Measurements from ENCODE around the gene GPBP1.

The GPBP1 gene

DNA sequence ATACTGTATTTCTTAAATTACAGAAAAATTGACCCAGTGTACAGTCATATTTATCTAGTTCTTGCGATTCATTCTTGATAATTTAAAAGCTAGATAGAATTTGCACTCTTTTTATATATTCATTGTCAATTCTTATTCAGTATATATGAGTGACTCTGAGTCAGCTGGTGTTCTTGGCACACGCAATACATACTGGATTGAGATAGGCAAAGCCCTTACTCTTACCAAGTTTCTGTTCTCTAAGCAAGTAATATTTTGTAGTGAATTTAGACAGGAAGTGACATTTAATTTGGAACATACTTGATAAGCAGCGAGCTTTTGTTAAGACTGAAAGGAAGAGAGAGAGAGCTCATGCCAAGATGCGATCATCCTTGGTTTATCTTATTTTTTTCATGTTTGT lies 57.7 kb downstream of the GPBP1 start:
- H3K27me3 ChIP-seq (ENCODE audit: insufficient read depth, low read length) = no peaks in the 10 kb centered on the region
- H2AFZ ChIP-seq (ENCODE audit: low read length) = no peak overlapping the region
- no peaks in the 10 kb centered on the region for H4K20me1 ChIP-seq (ENCODE audit: insufficient read depth, low read length)
- no peaks in the 10 kb centered on the region for H3F3A ChIP-seq (ENCODE audit: insufficient read depth, low read length)
- no peaks in the 10 kb centered on the region for H3K9me3 ChIP-seq (ENCODE audit: low read length)
- H3K4me3 ChIP-seq (ENCODE audit: low read depth, low read length, poor library complexity, severe bottlenecking) = no peak overlapping the region
- H3K4me2 ChIP-seq (ENCODE audit: low read length) = no peak overlapping the region
- H3K9me2 ChIP-seq (ENCODE audit: low read depth, low read length) = no peaks in the 10 kb centered on the region
- TF ChIP-seq, protein P1, sequence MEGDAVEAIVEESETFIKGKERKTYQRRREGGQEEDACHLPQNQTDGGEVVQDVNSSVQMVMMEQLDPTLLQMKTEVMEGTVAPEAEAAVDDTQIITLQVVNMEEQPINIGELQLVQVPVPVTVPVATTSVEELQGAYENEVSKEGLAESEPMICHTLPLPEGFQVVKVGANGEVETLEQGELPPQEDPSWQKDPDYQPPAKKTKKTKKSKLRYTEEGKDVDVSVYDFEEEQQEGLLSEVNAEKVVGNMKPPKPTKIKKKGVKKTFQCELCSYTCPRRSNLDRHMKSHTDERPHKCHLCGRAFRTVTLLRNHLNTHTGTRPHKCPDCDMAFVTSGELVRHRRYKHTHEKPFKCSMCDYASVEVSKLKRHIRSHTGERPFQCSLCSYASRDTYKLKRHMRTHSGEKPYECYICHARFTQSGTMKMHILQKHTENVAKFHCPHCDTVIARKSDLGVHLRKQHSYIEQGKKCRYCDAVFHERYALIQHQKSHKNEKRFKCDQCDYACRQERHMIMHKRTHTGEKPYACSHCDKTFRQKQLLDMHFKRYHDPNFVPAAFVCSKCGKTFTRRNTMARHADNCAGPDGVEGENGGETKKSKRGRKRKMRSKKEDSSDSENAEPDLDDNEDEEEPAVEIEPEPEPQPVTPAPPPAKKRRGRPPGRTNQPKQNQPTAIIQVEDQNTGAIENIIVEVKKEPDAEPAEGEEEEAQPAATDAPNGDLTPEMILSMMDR (IDR thresholded peaks at IDR 0.05; ENCODE audit: low read length) = no peak
- no peak for TF ChIP-seq EZH2 (IDR thresholded peaks at IDR 0.05; ENCODE audit: borderline replicate concordance, low read length)
- H3K36me3 ChIP-seq (ENCODE audit: insufficient read depth, low read length) = peaks cover 77% of the 10 kb centered on the region
- H3K4me1 ChIP-seq (ENCODE audit: insufficient read depth, low read length, severe bottlenecking) = no peaks in the 10 kb centered on the region
- peaks cover 28% of the 10 kb centered on the region for H3K79me2 ChIP-seq (ENCODE audit: insufficient read depth, low read length)
- H3K27ac ChIP-seq (ENCODE audit: low read depth, low read length, poor library complexity, severe bottlenecking) = no peak overlapping the region
- no peak overlapping the region for H3K9ac ChIP-seq (ENCODE audit: low read length)

DNA sequence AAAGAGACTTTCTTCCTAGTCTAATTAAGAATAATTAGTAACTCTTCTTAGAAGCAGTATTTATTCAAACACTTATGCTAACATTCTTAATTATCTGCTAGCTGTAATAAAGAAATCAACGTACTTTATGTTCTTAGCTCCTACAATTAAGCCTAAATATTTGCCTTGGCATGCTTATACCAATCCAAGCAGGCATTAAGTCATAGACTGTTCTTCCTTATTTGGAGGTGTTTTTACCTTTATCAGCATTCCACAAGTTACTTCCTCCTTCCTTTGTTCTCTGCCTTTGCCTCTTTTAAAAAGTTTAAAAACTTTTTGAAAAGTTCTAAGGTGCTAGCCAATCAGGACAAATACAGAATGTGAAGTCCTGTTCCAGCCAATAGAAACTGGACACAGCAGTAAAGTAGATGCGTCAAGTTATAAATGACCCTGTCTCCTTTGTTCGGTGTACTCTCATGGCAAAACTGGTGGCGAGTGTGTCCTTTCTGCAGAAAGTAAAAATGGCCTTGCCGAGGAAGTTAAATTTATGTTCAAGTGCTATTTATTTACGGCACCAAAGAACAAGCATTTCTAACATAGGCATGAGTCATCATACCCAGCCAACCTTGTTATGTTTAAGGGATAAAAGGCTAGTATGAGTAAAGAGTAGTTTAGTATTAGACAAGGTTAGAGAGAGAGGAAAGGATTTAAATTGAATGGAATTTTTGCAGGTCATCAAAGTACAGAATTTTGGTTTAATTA lies 58.6 kb downstream of the GPBP1 start:
- no peak overlapping the region for H2AFZ ChIP-seq (ENCODE audit: low read length)

DNA sequence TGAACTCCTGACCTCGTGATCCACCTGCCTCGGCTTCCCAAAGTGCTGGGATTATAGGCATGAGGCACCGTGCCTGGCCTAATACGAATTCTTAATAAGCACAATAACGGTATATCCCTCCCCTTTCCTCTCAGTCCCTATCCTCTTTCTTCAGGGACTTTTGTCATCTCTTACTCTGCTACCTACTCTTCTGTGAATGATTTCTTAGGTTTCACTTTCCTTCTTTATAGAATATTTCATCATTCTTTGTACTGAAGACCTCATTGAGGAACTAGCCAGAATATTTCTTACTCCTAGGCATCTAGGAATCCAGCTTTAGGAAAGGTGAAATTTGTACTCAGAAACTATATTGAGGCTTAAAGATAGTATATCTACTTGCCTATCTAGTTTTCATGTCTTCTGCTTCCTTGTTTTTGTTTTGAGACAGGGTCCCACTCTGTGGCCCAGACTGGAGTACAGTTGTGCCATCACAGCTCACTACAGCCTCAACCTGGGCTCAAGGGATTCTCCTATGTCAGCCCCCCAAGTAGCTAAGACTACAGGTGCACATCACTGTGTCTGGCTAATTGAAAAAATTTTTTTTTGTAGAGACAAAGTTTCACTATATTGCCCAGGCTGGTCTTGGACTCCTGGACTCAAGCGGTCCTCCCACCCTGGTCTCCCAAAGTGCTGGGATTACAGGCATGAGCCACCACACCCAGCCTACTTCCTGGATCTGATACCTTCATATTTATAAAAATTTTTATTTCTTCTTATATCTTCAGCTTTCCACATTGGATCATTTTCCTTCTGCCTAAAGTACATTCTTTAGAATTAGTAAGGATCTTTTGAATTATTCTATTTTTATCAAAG lies 69.7 kb downstream of the GPBP1 start:
- TF ChIP-seq, protein P1 (IDR thresholded peaks at IDR 0.05; ENCODE audit: low read length) = no peak
- TF ChIP-seq EZH2 (IDR thresholded peaks at IDR 0.05; ENCODE audit: borderline replicate concordance, low read length) = no peak
- no peak overlapping the region for H3K4me3 ChIP-seq (ENCODE audit: low read depth, low read length, poor library complexity, severe bottlenecking)
- H3K27me3 ChIP-seq (ENCODE audit: insufficient read depth, low read length) = no peaks in the 10 kb centered on the region
- H4K20me1 ChIP-seq (ENCODE audit: insufficient read depth, low read length) = no peaks in the 10 kb centered on the region
- no peaks in the 10 kb centered on the region for H3K79me2 ChIP-seq (ENCODE audit: insufficient read depth, low read length)
- no peak overlapping the region for H3K9ac ChIP-seq (ENCODE audit: low read length)
- H3F3A ChIP-seq (ENCODE audit: insufficient read depth, low read length) = no peaks in the 10 kb centered on the region
- no peaks in the 10 kb centered on the region for H3K9me2 ChIP-seq (ENCODE audit: low read depth, low read length)
- no peak overlapping the region for H2AFZ ChIP-seq (ENCODE audit: low read length)
- H3K36me3 ChIP-seq (ENCODE audit: insufficient read depth, low read length) = peaks cover 53% of the 10 kb centered on the region
- H3K4me2 ChIP-seq (ENCODE audit: low read length) = no peak overlapping the region
- no peaks in the 10 kb centered on the region for H3K4me1 ChIP-seq (ENCODE audit: insufficient read depth, low read length, severe bottlenecking)
- H3K9me3 ChIP-seq (ENCODE audit: low read length) = no peaks in the 10 kb centered on the region
- H3K27ac ChIP-seq (ENCODE audit: low read depth, low read length, poor library complexity, severe bottlenecking) = no peak overlapping the region

More for the DNA sequence above, 58.6 kb downstream of the GPBP1 start:
- H3K9ac ChIP-seq (ENCODE audit: low read length) = no peak overlapping the region
- no peaks in the 10 kb centered on the region for H3F3A ChIP-seq (ENCODE audit: insufficient read depth, low read length)
- H3K27me3 ChIP-seq (ENCODE audit: insufficient read depth, low read length) = no peaks in the 10 kb centered on the region
- H3K4me3 ChIP-seq (ENCODE audit: low read depth, low read length, poor library complexity, severe bottlenecking) = no peak overlapping the region
- no peaks in the 10 kb centered on the region for H3K4me1 ChIP-seq (ENCODE audit: insufficient read depth, low read length, severe bottlenecking)
- H4K20me1 ChIP-seq (ENCODE audit: insufficient read depth, low read length) = no peaks in the 10 kb centered on the region
- H3K4me2 ChIP-seq (ENCODE audit: low read length) = no peak overlapping the region
- H3K27ac ChIP-seq (ENCODE audit: low read depth, low read length, poor library complexity, severe bottlenecking) = no peak overlapping the region
- TF ChIP-seq, protein P1 (IDR thresholded peaks at IDR 0.05; ENCODE audit: low read length) = no peak
- no peak for TF ChIP-seq EZH2 (IDR thresholded peaks at IDR 0.05; ENCODE audit: borderline replicate concordance, low read length)
- H3K36me3 ChIP-seq (ENCODE audit: insufficient read depth, low read length) = peaks cover 80% of the 10 kb centered on the region
- no peaks in the 10 kb centered on the region for H3K9me3 ChIP-seq (ENCODE audit: low read length)
- H3K79me2 ChIP-seq (ENCODE audit: insufficient read depth, low read length) = peaks cover 24% of the 10 kb centered on the region
- no peaks in the 10 kb centered on the region for H3K9me2 ChIP-seq (ENCODE audit: low read depth, low read length)

Data from OCI-LY1 (cell line).